ENCODE measurements around the gene TMEM247.

TMEM247 gene

DNA sequence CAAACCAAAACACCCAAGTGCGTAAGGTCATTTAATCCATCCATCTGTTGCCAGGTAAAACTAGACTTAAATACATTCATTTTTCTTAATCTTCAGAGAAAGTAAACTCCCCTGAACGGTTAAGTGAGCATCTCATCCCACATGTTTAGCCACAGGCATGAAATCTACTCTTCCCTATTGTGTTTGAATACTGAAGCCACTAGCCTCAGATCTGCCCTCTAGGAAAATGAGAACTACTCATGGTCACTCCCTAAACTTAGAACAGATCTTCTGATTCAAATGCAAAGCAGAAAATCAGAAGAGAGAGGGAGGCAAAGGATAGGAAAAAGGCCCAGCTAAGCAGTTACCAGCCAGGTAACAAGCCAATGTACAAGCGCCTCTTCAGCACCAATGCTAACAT lies 7.1 kb downstream of the TMEM247 start:
- H3K36me3 ChIP-seq (ENCODE audit: control insufficient read depth, insufficient read depth, low read length), result no peaks in the 10 kb centered on the region
- H3K4me3 ChIP-seq (replicated peaks; ENCODE audit: low read depth, low read length), result no peak overlapping the region
- H3K27me3 ChIP-seq (replicated peaks; ENCODE audit: control insufficient read depth, insufficient read depth, low read length), result no peaks in the 10 kb centered on the region
- TF ChIP-seq, protein P1, sequence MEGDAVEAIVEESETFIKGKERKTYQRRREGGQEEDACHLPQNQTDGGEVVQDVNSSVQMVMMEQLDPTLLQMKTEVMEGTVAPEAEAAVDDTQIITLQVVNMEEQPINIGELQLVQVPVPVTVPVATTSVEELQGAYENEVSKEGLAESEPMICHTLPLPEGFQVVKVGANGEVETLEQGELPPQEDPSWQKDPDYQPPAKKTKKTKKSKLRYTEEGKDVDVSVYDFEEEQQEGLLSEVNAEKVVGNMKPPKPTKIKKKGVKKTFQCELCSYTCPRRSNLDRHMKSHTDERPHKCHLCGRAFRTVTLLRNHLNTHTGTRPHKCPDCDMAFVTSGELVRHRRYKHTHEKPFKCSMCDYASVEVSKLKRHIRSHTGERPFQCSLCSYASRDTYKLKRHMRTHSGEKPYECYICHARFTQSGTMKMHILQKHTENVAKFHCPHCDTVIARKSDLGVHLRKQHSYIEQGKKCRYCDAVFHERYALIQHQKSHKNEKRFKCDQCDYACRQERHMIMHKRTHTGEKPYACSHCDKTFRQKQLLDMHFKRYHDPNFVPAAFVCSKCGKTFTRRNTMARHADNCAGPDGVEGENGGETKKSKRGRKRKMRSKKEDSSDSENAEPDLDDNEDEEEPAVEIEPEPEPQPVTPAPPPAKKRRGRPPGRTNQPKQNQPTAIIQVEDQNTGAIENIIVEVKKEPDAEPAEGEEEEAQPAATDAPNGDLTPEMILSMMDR (IDR thresholded peaks at IDR 0.05; ENCODE audit: insufficient read depth, low read length, poor library complexity, severe bottlenecking), result no peak
- DNase-seq (ENCODE audit: extremely low read depth, insufficient read length), result no peak

DNA sequence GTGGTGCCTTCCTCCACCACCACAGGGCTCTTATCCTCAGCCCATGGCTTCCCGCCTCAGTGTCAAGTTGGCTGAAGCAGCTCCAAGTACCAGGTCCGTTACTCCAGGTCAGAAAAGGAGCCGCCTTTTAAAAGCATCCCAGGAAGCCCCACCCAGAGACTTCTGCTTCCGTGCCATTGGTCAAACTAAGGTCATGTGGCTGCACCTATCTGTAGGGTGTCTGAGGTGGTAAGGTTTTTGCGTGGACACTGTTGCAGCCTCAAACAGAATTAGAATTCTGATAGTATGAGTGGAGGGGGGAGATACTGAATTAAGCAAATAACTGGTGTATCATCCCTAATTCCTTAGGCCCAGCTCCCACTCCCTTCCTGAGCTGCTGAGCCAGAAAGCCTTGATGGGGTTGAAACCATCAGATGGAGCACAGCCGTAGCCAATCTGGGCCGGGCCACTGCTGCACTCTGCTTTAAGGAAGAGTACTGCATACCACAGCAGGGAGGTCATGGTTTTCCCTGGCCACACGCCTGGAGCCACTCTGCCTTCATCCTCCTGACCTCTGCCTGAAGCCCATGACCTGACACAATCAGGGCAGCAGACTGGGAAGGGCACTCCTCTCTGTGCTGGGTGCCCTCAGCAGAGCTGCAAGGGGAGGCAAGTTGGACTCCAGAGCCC lies 8.4 kb downstream of the TMEM247 start:
- TF ChIP-seq, protein P1 (IDR thresholded peaks at IDR 0.05; ENCODE audit: insufficient read depth, low read length, poor library complexity, severe bottlenecking), result no peak
- Histone ChIP-seq H3K36me3 (ENCODE audit: control insufficient read depth, insufficient read depth, low read length) (no peaks in the 10 kb centered on the region), H3K4me3 (replicated peaks; ENCODE audit: low read depth, low read length) (no peak overlapping the region), H3K27me3 (replicated peaks; ENCODE audit: control insufficient read depth, insufficient read depth, low read length) (no peaks in the 10 kb centered on the region)
- no peak for DNase-seq (ENCODE audit: extremely low read depth, insufficient read length)

DNA sequence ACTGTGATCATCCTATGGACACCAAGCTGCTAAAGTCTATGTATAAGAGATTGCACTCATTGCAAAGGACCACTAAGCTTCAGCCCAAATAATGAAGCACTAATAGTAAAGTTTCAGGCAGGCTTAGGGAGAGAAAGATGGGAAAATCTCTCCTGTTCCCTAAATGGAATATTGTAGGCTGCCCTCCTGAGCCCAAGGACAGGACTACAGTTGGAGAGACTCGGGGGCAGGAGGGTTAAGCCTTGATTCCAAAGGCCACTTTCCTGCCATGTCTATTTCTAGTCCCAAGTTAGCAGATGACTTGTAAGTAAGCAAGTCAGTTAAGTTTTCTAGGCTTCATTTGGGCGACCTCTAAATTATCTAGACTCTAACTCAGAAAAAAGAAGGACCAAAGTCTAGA lies 9.0 kb downstream of the TMEM247 start:
- no peaks in the 10 kb centered on the region for H3K36me3 ChIP-seq (ENCODE audit: control insufficient read depth, insufficient read depth, low read length)
- TF ChIP-seq, protein P1 (IDR thresholded peaks at IDR 0.05; ENCODE audit: insufficient read depth, low read length, poor library complexity, severe bottlenecking), result no peak
- H3K4me3 ChIP-seq (replicated peaks; ENCODE audit: low read depth, low read length), result no peak overlapping the region
- H3K27me3 ChIP-seq (replicated peaks; ENCODE audit: control insufficient read depth, insufficient read depth, low read length), result no peaks in the 10 kb centered on the region
- DNase-seq (ENCODE audit: extremely low read depth, insufficient read length), result no peak

DNA sequence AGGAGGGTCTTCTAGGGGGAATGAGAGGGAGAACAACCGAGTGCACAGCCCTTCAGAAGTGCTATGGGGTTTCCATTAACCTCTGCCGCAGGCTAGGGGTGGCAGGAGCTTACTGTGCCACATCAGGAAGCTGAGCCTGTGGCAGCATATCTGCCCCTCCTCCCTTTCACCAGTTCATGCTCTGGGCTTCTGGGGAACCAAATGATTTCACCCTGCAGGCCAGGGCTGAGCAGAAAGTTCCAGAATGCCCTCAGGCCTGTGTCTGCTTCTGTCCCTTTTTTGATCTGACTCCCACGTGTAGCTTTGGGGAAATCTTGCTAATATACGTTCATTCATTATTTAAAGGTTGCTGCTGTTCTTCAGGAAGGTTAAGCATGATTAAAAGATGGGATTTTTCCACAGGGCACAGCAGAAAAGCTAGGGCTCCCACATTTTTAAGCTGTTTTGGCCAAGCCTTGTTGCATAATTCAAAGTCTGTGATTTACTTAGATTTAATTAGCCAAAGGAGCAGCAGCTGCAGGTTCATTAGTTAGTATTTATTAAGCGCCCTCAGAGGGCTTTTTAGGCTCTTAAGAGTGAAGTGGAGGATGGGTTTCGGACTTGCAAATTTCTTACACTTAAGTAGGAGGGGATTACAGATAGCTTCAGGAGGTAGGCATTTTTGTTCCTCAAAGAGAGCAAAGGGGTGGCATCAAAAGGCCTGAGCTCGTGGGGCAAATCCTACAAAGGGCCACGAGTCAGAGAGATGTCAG lies 10.2 kb downstream of the TMEM247 start:
- H3K27me3 ChIP-seq (replicated peaks; ENCODE audit: control insufficient read depth, insufficient read depth, low read length), result no peaks in the 10 kb centered on the region
- TF ChIP-seq, protein P1 (IDR thresholded peaks at IDR 0.05; ENCODE audit: insufficient read depth, low read length, poor library complexity, severe bottlenecking), result no peak
- H3K36me3 ChIP-seq (ENCODE audit: control insufficient read depth, insufficient read depth, low read length), result no peaks in the 10 kb centered on the region
- no peak overlapping the region for H3K4me3 ChIP-seq (replicated peaks; ENCODE audit: low read depth, low read length)
- DNase-seq (ENCODE audit: extremely low read depth, insufficient read length), result no peak

DNA sequence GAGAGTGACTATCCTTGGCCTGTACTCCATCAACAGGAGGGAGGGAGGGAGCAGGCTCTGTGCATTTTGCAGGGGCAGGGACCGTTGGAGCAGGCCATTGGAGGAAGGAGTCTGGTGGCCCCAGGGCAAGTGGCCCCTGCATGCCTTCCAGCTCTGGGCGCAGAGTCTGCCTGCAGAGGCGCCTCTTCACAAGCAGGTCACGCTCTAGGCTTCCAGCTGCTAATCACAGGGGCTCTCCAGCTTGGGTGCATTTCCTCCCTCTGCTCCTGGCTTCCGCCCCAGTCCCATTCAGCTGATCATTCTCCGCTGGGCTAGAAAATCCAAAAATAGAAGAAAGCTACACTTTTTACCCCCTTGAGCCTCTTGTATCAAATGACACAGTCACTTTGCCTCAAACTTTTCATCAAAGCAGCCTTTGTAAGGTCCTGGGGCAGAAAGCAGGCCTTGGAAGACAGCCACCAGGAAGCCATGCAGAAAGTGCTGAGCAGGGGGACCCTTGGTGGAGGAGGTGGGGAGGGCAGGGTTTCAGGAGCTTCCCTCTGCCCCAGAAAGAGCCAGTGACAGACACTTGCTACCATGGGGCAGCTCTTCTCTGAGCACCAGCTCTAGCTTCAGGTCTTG lies 11.3 kb downstream of the TMEM247 start:
- H3K27me3 ChIP-seq (replicated peaks; ENCODE audit: control insufficient read depth, insufficient read depth, low read length), result no peaks in the 10 kb centered on the region
- H3K4me3 ChIP-seq (replicated peaks; ENCODE audit: low read depth, low read length), result no peak overlapping the region
- TF ChIP-seq, protein P1 (IDR thresholded peaks at IDR 0.05; ENCODE audit: insufficient read depth, low read length, poor library complexity, severe bottlenecking), result peak; percentile 43
- no peaks in the 10 kb centered on the region for H3K36me3 ChIP-seq (ENCODE audit: control insufficient read depth, insufficient read depth, low read length)
- peak; percentile 18 for DNase-seq (ENCODE audit: extremely low read depth, insufficient read length)

Data from GM06990 (cell line).